IPS DF 6.9 (cell line): ENCODE measurements around the gene NT5C1B.
"Not testable (repeated sequence)": the region's sequence is repeated elsewhere in the genome, so short reads cannot be mapped to it uniquely, and the experiment has no call there.

Experiments used
- DNase-seq: peaks from one replicate; pipeline ENCODE4 v3.0.0-alpha.2; 2013; ENCODE audit warnings: low read depth, low spot score
- H3K27ac ChIP-seq: one replicate; pipeline ENCODE4 v1.5.1; 2013; ENCODE audit warnings: low read length, control low read depth
- H3K27me3 ChIP-seq: 2 replicates; pipeline ENCODE4 v1.6.1; 2013; ENCODE audit warnings: mild to moderate bottlenecking, low read length; ENCODE audit not compliant: control insufficient read depth, insufficient read depth
- H3K36me3 ChIP-seq: 2 replicates; pipeline ENCODE4 v1.6.1; 2013; ENCODE audit warnings: low read length; ENCODE audit not compliant: control insufficient read depth, insufficient read depth
- H3K4me1 ChIP-seq: 2 replicates; pipeline ENCODE4 v1.6.1; 2013; ENCODE audit warnings: low read length; ENCODE audit not compliant: control insufficient read depth, insufficient read depth
- H3K4me3 ChIP-seq: 2 replicates; pipeline ENCODE4 v1.5.1; 2013; ENCODE audit warnings: mild to moderate bottlenecking, low read length
- H3K9me3 ChIP-seq: 2 replicates; pipeline ENCODE4 v1.6.1; 2013; ENCODE audit warnings: low read length, inconsistent platforms; ENCODE audit not compliant: control insufficient read depth, insufficient read depth
- WGBS: extraction: QIAGEN DNeasy Blood & Tissue Kit; methylation state at CpG from one replicate; pipeline ENCODE4 v1.1.7; 2013; ENCODE audit warnings: mixed read lengths, missing lambda C conversion rate; ENCODE audit not compliant: insufficient read length, insufficient coverage; 5-methylcytosine and 5-hydroxymethylcytosine counted together

The NT5C1B gene

DNA sequence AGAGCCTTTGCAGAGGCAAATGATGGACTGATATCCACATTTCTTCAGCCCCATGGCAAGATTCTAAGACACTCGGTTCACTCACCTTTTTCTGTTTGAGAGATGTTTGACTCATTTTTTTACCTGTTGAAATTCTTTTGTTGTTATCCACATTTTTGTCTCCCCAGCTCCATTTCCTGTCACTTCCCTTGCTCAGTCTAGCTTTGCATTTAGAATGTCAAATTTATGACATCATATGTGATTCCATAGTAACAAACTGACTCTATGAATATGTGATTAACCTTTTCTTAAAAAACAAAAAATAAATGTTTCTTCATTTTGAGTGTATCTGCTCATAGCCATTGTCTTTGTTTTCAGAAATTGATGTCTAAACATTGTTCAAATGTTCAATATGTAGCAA is at the start of gene NT5C1B:
TSS of gene NT5C1B (minus strand) at position 216 of the 400 bp plus-strand sequence. CDS start at position 115, 101 bp downstream.
- H3K27ac ChIP-seq, result no peak within 1 kb of the TSS
- no CpG with 5 or more reads among the region's 1 CpG for WGBS
- no peak within 1 kb of the TSS for H3K4me3 ChIP-seq

DNA sequence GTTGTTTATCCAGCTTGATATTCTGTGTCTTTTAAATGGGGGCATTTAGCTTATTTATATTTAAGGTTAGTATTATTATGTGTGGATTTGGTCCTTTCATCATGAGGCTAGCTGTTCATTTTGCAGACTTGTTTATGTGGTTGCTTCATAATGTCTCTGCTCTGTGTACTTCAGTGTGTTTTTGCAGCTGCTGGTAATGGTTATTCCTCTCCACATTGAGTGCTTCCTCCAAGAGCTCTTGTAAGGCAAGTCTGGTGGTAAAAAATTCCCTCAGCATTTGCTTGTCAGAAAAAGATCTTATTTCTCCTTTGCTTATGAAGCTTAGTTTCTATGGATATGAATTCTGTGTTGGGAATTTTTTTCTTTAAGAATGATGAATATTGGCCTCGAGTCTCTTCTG is 47.8 kb upstream of the NT5C1B start:
- Histone ChIP-seq H3K9me3 (no peaks in the 10 kb centered on the region; the same call in 1 of the 2 replicates), H3K4me1 (peaks cover 2% of the 10 kb centered on the region; the same call in 1 of the 2 replicates), H3K36me3 (no peaks in the 10 kb centered on the region), H3K4me3 (no peak overlapping the region), H3K27me3 (no peaks in the 10 kb centered on the region), H3K27ac (no peak overlapping the region)
- no peak for DNase-seq
- no CpG with 5 or more reads among the region's 1 CpG for WGBS

More for the DNA sequence above, at the start of gene NT5C1B:
- Histone ChIP-seq H3K36me3 (no peaks in the 10 kb centered on the region), H3K9me3 (no peaks in the 10 kb centered on the region), H3K4me1 (no peaks in the 10 kb centered on the region), H3K27me3 (no peaks in the 10 kb centered on the region)
- DNase-seq, result no peak

DNA sequence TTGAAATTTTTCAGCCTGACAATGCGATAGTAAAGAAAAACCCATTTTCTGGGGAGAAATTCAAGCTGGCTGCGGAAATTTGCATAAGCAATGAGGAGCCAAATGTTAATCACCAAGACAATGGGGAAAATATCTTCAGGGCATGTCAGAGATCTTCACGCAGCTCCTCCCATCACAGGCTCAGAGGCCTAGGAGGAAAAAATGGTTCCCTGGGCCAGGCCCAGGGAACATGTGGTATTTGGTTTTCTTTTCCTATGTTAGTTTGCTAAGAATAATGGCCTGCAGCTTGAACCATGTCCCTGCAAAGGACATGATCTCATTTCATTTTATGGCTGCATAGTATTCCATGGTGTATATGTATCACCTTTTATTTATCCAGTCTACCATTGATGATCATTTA is 43.3 kb upstream of the NT5C1B start:
- not testable (repeated sequence) for H3K4me1 ChIP-seq, H3K36me3 ChIP-seq, H3K27me3 ChIP-seq, H3K27ac ChIP-seq, H3K9me3 ChIP-seq, H3K4me3 ChIP-seq, DNase-seq
- no CpG with 5 or more reads among the region's 3 CpGs for WGBS

DNA sequence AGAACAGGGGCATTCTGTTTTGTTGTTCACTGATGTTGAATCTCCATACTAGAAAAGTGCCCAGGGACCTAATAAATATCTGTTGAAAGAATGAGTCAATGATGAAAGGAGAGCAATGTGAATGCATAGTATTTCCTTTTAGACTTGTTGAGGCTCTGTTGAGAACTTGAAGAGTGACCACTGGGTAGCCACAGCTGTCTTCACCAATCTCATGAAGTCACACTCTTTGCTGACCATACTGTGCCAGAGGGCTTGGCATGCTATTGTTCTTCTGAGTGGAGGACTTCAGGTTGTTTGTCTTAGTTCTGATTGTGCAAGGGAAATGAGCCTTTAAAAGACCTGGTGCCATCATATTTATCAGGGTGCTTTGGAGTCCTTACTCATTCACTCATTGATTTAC is 41.6 kb upstream of the NT5C1B start:
- no peaks in the 10 kb centered on the region; the same call in 1 of the 2 replicates for H3K9me3 ChIP-seq
- H3K36me3 ChIP-seq, result no peaks in the 10 kb centered on the region
- H3K4me3 ChIP-seq, result no peak overlapping the region
- H3K27ac ChIP-seq, result no peak overlapping the region
- no peaks in the 10 kb centered on the region for H3K27me3 ChIP-seq
- no peak for DNase-seq
- H3K4me1 ChIP-seq, result no peaks in the 10 kb centered on the region

DNA sequence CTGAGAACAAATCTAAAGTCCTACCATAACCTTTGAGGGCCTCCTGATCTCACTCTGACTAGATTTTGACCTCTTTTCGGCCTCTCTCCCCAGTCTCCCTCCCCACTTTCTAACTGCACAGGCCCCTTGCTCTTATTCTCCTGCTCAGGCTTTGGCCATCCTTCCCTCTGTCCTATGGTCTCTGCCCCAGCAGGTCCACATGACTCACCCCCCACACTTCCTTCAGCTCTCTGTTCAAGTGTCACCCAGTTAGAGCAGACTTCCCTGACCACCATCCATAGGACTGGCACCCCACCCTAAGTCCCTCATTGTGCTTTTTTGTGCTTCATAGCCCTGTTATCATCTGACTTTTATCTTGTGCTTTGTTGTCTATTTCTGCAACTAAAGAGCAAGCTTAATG is 41.2 kb upstream of the NT5C1B start:
- Histone ChIP-seq H3K27ac (no peak overlapping the region), H3K27me3 (no peaks in the 10 kb centered on the region), H3K4me3 (no peak overlapping the region), H3K4me1 (no peaks in the 10 kb centered on the region), H3K36me3 (no peaks in the 10 kb centered on the region), H3K9me3 (no peaks in the 10 kb centered on the region; the same call in 1 of the 2 replicates)
- DNase-seq, result no peak
- no CpG with 5 or more reads among the region's 1 CpG for WGBS

DNA sequence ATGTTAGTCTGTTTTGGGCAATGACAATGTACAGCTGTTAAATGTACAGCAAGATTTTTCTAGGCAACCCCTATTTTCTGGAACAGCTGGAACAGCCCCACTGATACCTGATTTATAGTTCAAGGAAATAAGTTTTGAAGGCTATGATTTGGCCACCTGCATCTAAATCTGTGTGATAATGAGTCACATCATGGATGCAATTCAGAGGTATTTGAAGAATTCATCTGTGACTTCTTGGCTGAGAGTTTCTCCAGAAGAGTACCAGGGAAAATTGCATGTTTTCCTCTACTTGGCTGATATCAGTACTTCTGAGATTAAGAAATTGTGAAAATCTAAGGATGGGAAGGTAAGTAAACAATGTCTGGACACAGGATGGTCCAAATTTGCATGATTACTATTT is 40.7 kb upstream of the NT5C1B start:
- no peaks in the 10 kb centered on the region for H3K27me3 ChIP-seq
- no peaks in the 10 kb centered on the region; the same call in 1 of the 2 replicates for H3K9me3 ChIP-seq
- no peak overlapping the region for H3K27ac ChIP-seq
- H3K4me3 ChIP-seq, result no peak overlapping the region
- H3K36me3 ChIP-seq, result no peaks in the 10 kb centered on the region
- DNase-seq, result no peak
- no peaks in the 10 kb centered on the region for H3K4me1 ChIP-seq

DNA sequence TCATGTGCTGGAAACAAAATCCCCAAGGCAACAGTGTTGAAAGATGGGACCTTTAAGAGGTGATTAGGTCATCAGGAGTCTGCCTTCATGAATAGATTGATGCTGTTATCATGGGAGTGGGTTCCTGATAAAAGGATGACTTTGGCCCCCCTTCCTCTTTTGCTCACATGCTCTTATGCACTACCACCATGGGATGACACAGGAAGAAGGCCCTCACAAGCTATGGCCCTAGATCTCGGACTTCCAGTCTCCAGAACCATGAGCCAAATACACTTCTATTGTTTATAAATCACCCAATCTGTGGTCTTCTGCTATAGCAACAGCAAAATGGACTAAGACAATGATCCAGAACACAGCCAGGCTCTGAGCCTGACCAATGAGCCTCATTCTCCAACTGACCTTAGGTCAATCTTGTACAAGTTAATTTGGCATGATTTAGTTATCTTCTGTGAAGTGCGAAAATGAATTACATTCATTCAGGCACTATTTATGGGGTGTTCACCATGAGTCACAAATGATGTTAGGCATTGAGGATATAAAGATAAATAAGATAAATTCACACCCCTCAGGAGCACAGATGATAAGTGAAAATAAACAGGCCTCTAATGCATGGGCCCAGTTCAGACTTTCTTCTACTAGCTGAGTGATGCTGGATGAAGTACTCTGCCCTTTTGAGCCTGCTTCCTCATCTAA is 37.7 kb upstream of the NT5C1B start:
- WGBS, result no CpG with 5 or more reads among the region's 2 CpGs
- Histone ChIP-seq H3K27me3 (no peaks in the 10 kb centered on the region), H3K9me3 (no peaks in the 10 kb centered on the region), H3K4me3 (no peak overlapping the region), H3K27ac (no peak overlapping the region), H3K36me3 (no peaks in the 10 kb centered on the region), H3K4me1 (no peaks in the 10 kb centered on the region)
- no peak for DNase-seq

DNA sequence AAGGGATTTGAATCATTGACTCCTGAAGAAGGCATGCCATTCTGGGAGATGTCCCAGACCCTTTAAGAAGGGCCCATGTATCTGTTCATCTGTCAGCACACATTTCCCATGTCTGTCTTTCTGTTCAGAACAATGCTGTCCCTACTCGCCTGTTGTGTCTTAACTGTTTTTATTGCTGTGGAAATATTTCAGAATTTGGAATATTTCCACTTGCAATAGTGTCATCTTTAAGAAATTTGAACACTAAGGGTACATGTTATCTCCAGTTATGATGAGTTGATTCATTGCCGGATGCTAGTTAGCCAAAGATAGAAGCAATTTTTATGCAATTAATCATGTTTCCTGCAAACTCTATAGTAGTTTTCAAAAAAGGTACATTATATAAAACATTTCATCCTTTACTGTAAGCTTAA is 36.9 kb upstream of the NT5C1B start:
- no peaks in the 10 kb centered on the region for H3K4me1 ChIP-seq
- no CpG with 5 or more reads among the region's 2 CpGs for WGBS
- no peaks in the 10 kb centered on the region for H3K27me3 ChIP-seq
- H3K4me3 ChIP-seq, result no peak overlapping the region
- no peak overlapping the region for H3K27ac ChIP-seq
- no peaks in the 10 kb centered on the region for H3K36me3 ChIP-seq
- no peak for DNase-seq
- no peaks in the 10 kb centered on the region for H3K9me3 ChIP-seq

DNA sequence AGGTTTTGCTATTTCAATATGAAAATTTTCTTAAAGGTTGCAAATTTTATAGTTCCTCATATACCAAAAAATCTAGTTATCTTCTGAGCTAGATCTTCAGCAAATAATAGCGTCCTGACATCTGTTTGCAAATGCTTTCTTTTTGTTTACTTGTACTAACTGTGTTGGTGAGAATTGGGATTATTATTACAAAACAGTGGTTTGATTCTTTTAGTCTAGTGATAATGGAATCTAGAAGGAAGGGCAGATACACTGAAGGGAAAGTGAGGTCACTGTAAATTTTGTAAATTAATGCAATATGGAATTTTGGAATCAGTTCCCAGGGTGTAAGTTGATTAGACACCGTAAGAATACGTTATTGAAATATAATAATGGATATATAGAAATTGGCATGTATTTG is 36.2 kb upstream of the NT5C1B start:
- no peak for DNase-seq
- no peaks in the 10 kb centered on the region for H3K27me3 ChIP-seq
- H3K27ac ChIP-seq, result no peak overlapping the region
- H3K4me1 ChIP-seq, result no peaks in the 10 kb centered on the region
- WGBS, result 100% methylated on average over 2 of the region's 3 CpGs
- no peak overlapping the region for H3K4me3 ChIP-seq
- H3K9me3 ChIP-seq, result no peaks in the 10 kb centered on the region
- H3K36me3 ChIP-seq, result no peaks in the 10 kb centered on the region

DNA sequence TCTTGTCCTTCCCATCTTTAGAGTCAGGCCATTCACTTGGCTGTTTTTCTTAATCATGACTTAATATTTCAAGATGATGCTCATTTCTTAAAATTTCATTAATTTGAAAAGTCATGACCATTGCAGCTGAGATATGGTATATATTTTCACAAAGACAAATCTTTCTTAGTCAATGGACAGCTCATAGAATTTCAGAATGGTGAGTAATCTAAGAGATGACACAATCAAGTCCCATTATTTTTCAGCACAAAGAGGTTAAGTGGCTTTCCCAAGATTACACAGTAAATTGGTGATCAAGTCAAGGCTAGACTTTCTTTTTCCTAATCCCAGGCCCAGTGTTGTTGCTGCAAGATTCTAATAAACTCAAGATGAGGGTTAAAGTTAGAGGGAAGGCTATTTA is 34.4 kb upstream of the NT5C1B start:
- Histone ChIP-seq H3K36me3 (no peaks in the 10 kb centered on the region), H3K4me3 (no peak overlapping the region), H3K27ac (no peak overlapping the region)

DNA sequence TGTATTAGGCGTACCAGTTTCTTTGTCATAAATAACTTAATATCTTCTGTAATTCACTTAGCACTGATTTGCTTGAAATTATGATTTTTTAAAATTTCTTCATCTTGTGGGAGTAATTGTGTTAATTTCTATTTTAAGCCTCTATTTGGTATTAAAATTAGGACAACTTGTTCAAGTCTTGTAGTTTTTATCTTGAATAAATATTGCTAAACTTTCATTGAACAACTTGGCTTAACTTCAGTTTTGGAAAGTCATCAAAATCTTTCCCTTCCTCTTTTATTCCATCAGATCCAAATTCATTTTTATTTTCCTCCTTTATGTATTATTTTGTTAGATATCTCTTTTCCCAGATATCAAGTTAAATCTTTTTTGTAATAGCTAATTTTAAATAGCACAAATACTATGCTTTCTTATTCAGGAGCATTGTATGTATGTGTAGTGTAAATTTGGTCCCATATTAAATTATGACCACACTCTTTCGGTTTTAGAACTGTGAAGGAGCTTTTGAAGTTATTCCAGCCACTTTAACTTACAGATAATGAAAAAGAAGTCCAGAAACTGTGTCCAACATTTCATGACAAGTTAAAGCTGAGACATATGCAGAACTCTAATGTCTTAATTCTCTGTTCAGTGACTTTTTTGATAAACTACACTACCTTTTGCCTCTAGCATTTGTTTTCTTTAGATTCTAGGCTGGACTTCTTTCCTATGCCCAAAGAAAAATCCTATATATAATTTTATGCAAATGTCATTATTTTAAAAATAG is 31.7 kb upstream of the NT5C1B start:
- no peaks in the 10 kb centered on the region for H3K9me3 ChIP-seq
- H3K36me3 ChIP-seq, result no peaks in the 10 kb centered on the region
- H3K27ac ChIP-seq, result no peak overlapping the region
- H3K4me3 ChIP-seq, result no peak overlapping the region
- H3K4me1 ChIP-seq, result no peaks in the 10 kb centered on the region
- H3K27me3 ChIP-seq, result no peaks in the 10 kb centered on the region
- no CpG with 5 or more reads among the region's 2 CpGs for WGBS
- DNase-seq, result no peak

More for the DNA sequence above, 34.4 kb upstream of the NT5C1B start:
- no peak for DNase-seq
- no peaks in the 10 kb centered on the region for H3K9me3 ChIP-seq
- H3K4me1 ChIP-seq, result no peaks in the 10 kb centered on the region
- H3K27me3 ChIP-seq, result no peaks in the 10 kb centered on the region
